ENCODE data around the gene ITPRID2.

GRCh38 chr2:181918188-181918587 is 26.7 kb downstream of the ITPRID2 start:
- TF ChIP-seq EZH2 (IDR thresholded peaks at IDR 0.05; ENCODE audit: low read length) (no peak), CTCF (optimal IDR thresholded peaks at IDR 0.05 in 1 of 3, IDR thresholded peaks at IDR 0.05 in 1 of 3, conservative IDR thresholded peaks at IDR 0.05 in 1 of 3; ENCODE audit: extremely low read depth in 1 of 3, insufficient read depth in 2 of 3, low read length in 3 of 3) (no peak)

Data from keratinocyte (primary cell).